Stimulated activated CD4-positive, alpha-beta T cell treated with anti-CD3 and anti-CD28 coated beads, Interleukin-4, amount 100 ng/mL, for 24 hours (primary cell): ENCODE results near the gene NTMT1.
A peak's percentile ranks its signal among the peaks of the same experiment; 100 is the strongest.
"Not testable (repeated sequence)": the region's sequence is repeated elsewhere in the genome, so short reads cannot be mapped to it uniquely, and the experiment has no call there.

ENCODE experiments used
- DNase-seq: peaks from one replicate; pipeline ENCODE4 v3.0.0-alpha.2; 2020

Gene NTMT1

GRCh38 chr9:129655696-129656095, 29.7 kb downstream of the NTMT1 start:
- no peak for DNase-seq

GRCh38 chr9:129656795-129657390, 30.9 kb downstream of the NTMT1 start:
- no peak for DNase-seq

GRCh38 chr9:129661029-129661428, 35.1 kb downstream of the NTMT1 start:
- no peak for DNase-seq

- DNase-seq = not testable (repeated sequence)
Measured at GRCh38 chr9:129662239-129662638, 36.3 kb downstream of the NTMT1 start.

GRCh38 chr9:129664746-129665388, 38.9 kb downstream of the NTMT1 start:
- DNase-seq = no peak

GRCh38 chr9:129665389-129665775, 39.4 kb downstream of the NTMT1 start, which contains the start of gene PRRX2:
Gene PRRX2 (plus strand): TSS chr9:129665647. CDS start chr9:129665868, 221 bp downstream.
- peak; percentile 25 for DNase-seq

DNA sequence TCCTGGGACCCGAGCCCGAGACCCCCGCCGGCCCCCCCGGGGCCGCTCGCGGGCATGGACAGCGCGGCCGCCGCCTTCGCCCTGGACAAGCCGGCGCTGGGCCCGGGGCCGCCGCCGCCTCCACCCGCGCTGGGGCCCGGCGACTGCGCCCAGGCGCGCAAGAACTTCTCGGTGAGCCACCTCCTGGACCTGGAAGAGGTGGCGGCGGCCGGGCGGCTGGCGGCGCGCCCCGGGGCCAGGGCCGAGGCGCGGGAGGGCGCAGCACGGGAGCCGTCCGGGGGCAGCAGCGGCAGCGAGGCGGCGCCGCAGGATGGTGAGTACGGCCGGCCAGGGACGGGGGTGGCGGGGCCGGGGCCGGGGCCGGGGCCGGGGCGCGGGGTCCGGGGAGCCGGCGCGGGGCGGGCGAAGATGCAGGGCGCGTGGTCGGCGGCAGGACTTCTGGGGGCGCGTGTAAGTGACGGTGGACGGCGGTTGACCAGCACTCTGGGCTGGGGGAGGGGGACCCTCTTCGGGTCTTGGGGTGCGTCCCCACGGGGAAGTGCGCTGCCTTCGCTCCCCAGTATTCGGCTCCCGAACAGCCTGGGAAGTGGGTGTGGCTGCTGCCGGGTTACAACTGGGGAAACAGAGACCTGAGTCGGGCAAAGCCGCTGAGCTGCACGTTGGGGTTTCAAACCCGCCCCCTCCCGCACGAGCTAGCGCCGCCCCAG, 40.0 kb downstream of the NTMT1 start:
- no peak for DNase-seq

GRCh38 chr9:129666575-129666974, 40.6 kb downstream of the NTMT1 start:
- no peak for DNase-seq

DNA sequence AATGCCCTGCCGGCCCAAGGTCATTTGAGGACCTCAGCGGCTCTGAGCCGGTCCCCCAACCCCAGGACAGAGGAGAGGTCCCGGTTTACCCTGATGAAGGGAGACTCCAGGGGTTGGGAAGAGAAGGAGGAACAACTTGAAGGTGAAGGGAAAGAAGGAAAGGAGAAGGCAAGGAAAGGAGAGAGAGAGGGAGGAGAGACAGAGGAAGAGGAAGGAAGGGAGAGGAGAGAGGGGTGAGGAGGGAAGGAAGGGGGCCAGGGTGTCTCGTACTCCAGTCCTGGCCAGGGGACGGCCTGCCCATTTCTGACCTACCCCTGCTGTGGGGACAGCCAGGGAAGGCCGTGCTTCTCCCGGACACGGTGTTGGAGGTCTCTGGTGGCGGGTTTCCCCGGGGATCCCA, 41.4 kb downstream of the NTMT1 start:
- no peak for DNase-seq

GRCh38 chr9:129667850-129668249, 41.9 kb downstream of the NTMT1 start:
- DNase-seq = no peak

- no peak for DNase-seq
Measured at GRCh38 chr9:129669141-129669718, 43.3 kb downstream of the NTMT1 start.

GRCh38 chr9:129669946-129670345, 44.0 kb downstream of the NTMT1 start:
- no peak for DNase-seq

GRCh38 chr9:129671065-129671464, 45.1 kb downstream of the NTMT1 start:
- no peak for DNase-seq

GRCh38 chr9:129671519-129671918, 45.6 kb downstream of the NTMT1 start:
- DNase-seq = no peak

DNA sequence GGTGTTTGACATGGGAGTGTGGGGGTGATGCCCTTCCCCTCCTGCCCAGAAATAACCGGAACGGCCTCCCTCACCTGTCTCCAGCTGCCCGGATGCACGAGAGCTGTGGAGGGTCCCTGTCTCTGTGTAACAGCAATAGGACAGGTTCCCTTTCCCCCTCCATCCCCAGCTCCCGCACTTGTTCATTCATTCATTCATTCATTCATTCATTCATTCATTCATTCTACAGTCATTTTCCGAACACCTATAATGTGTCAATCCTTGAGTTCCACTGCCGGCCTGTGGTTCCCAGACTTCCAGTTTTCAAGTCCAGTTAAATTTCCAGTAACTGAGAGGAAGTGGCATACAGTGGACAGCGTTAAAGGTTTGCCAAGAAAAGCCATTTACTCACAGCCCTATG, 46.7 kb downstream of the NTMT1 start:
- no peak for DNase-seq

- DNase-seq = no peak
Measured at GRCh38 chr9:129673602-129674001, 47.6 kb downstream of the NTMT1 start.

DNA sequence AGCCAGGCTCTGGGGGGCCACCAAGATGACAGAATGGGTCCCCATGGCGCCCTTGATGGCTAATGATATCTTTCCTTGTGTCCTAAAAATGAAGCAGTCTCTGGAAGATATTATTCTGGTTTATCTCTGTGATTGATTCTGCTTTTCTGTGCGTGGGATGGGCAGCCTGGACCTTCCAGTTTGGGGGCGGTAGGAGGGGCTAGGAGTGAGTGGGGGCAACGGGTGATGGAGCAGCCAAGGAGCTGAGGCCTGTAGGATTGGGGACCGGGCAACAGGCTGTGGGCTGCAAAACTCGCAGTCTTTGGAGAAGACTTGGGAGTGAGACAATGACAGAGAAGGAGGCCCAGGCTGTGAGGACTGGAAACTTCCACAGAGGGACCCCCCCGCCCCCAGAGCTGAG, 48.3 kb downstream of the NTMT1 start:
- no peak for DNase-seq

DNA sequence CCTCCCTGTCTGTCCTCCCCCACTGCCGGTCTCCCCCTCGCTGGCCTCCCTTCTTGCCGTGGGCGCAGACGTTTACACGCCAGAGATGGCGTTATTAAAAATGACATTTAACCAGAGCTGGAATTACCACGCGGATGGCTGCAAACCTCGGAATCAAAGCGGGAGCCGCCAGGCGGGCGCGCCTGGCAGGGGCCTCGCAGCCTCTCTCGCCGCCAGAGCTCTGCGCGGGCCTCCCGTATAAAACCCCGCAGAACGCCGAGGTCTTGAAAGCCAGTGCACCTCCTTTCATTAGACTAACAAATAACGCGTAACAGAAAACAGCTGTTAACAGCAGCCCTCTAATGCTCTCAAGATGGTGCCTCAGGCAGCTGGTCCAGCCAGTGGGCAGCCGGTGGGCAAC, 49.7 kb downstream of the NTMT1 start:
- no peak for DNase-seq

DNA sequence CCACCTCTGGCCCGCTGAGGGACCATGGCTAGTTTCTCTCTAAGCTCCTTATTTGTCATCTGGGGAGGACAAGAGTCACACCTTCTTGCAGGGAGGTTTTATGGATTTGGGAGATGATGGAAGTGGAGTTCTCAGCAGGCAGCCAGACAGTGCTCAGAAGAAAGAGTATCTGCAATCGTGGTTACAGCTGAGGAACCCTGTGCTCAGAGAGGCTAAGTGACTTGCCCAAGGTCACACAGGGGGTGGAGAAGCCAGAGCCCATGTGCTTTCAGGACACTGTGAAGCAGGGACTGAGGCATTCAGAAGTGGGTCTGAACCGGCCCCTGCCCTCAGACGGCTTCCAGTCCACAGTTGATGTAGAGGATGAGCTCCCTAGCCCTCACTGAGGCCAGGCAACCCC, 50.3 kb downstream of the NTMT1 start:
- DNase-seq = no peak

GRCh38 chr9:129676975-129677374, 51.0 kb downstream of the NTMT1 start:
- DNase-seq = no peak

- no peak for DNase-seq
Measured at GRCh38 chr9:129677456-129677855, 51.5 kb downstream of the NTMT1 start.

GRCh38 chr9:129678844-129679243, 52.9 kb downstream of the NTMT1 start:
- no peak for DNase-seq

- DNase-seq = no peak
Measured at GRCh38 chr9:129679537-129679936, 53.6 kb downstream of the NTMT1 start.

- no peak for DNase-seq
Measured at GRCh38 chr9:129681924-129682323, 56.0 kb downstream of the NTMT1 start.
